ENCODE measurements around the gene TTC7B. TPM values are rescaled to one million over a fixed set of nuclear protein-coding genes. Genes with fewer than 3 reads are reported as not detected.

The TTC7B gene
- total and polyA plus RNA-seq, 2 of the 13 experiments (the other 11 are each of a cell fraction or from before 2014, with no cell fraction given) = 1.3 to 3.2 TPM

DNA sequence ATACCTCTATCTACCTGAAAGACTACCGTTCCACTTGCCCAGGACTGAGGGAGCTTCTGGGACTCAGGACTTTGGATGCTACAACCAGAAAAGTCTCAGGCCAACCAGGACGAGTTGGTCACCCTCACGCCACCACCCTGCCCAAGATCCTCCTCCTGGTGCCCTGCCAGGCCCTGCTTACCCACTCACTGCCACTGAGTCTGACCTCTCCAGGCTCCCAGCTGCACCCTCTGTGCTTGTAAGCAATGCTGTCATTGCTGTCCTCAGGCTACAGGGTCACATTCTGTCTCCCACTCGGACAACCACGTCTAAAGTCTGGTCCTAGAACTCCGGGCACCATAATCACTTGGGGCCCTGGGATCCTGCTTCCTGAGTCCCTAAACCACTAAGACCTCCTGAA, 9.2 kb downstream of the TTC7B start (continued):
- TF ChIP-seq NCOA1 (CRISPR knock-in tag; IDR thresholded peaks at IDR 0.05) = no peak

DNA sequence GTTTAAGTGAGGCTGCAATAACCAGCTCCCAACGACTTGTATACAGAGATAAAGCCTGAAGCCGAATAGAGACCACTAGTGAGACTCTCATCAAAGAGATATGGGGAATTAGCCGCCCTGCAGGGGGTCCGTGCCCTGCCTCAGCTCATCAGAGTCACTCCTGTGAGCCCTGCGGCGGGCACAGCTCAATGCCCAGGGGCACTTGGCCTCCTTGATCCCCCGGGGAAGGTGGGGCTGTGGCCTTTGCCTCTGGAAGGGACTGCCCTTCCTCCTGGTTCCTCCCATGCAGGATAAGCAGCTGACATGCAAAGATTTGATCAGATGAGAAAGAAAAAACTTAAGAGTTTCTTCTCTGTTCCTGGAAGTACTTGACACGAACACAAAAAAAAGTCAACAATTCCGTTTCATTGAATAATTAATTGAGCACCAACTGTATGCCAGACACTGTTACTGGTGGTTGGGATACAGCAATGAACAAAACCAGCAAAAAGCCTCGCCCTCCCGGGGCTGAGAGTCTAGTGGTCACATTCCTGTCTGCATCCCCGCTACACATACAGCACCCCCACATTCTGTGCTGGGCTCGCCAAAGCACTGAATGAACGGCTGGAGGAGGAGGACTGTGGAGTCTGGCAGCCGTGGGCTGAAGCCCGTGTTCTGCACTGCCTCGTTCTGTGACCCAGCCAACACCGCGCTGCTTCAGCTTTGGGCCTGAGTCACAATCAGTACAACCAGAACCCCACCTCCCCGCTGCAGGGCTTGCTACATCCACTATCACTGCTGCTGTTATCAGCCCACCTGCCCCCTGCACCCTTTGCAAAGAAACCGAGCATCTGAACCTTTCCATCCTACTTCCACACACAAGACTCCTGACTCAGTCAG, 10.3 kb downstream of the TTC7B start:
- Histone ChIP-seq H3K4me3 (replicated peaks in 1 of 3; ENCODE audit: insufficient read depth in 1 of 3, low read depth in 2 of 3, low read length in 3 of 3) (no peak overlapping the region), H2AFZ (ENCODE audit: low read length) (no peak overlapping the region), H3K9ac (ENCODE audit: insufficient read depth, low read depth, low read length) (no peak overlapping the region), H3K4me2 (ENCODE audit: low read depth, low read length) (no peak overlapping the region), H3K9me3 (ENCODE audit: low read length) (no peaks in the 10 kb centered on the region), H3K4me1 (ENCODE audit: insufficient read depth, low read length) (peaks cover 5% of the 10 kb centered on the region; the same call in 1 of the 2 replicates), H3K36me3 (replicated peaks in 1 of 2; ENCODE audit: control insufficient read depth in 1 of 2, insufficient read depth in 2 of 2, low read length in 2 of 2) (no peaks in the 10 kb centered on the region), H3K27ac (ENCODE audit: extremely low read length, insufficient read depth, low read length) (no peak overlapping the region), H4K20me1 (ENCODE audit: insufficient read depth, low read length) (no peaks in the 10 kb centered on the region), H3K27me3 (ENCODE audit: control insufficient read depth in 1 of 2, insufficient read depth in 2 of 2, low read length in 2 of 2) (peaks cover 0 to 1% of the 10 kb centered on the region in 2 experiments; a peak in 1 of 5 replicates), H3K79me2 (ENCODE audit: insufficient read depth, low read length) (no peaks in the 10 kb centered on the region)
- in situ Hi-C loops (cut with HindIII; ENCODE audit: extremely low pct_ligation_motif_present, low pct_unique_long_range_greater_than_20kb) (no loop called here), intact Hi-C loops (cut with micrococcal nuclease; ENCODE audit: unreplicated experiment) (no loop called here)
- WGBS (ENCODE audit: low lambda C conversion rate) = 39% methylated on average over 19 of the region's 21 CpGs
- POLR2A ChIA-PET = no interaction called here
- CTCF ChIA-PET (ENCODE audit: low intra/inter-chr PET ratio, low total read pairs) = no interaction called here
- FAIRE-seq = no peak
- DNase-seq (ENCODE audit: low spot score) = no peak
- no peak for TF ChIP-seq ZNF564 (CRISPR knock-in tag; IDR thresholded peaks at IDR 0.05)
- TF ChIP-seq, protein P1, sequence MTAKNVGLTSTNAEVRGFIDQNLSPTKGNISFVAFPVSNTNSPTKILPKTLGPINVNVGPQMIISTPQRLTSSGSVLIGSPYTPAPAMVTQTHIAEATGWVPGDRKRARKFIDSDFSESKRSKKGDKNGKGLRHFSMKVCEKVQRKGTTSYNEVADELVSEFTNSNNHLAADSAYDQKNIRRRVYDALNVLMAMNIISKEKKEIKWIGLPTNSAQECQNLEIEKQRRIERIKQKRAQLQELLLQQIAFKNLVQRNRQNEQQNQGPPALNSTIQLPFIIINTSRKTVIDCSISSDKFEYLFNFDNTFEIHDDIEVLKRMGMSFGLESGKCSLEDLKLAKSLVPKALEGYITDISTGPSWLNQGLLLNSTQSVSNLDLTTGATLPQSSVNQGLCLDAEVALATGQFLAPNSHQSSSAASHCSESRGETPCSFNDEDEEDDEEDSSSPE (CRISPR knock-in tag; IDR thresholded peaks at IDR 0.05) = no peak
- no peak for TF ChIP-seq BRD4 (CRISPR knock-in tag; IDR thresholded peaks at IDR 0.05)
- TF ChIP-seq, protein P2, sequence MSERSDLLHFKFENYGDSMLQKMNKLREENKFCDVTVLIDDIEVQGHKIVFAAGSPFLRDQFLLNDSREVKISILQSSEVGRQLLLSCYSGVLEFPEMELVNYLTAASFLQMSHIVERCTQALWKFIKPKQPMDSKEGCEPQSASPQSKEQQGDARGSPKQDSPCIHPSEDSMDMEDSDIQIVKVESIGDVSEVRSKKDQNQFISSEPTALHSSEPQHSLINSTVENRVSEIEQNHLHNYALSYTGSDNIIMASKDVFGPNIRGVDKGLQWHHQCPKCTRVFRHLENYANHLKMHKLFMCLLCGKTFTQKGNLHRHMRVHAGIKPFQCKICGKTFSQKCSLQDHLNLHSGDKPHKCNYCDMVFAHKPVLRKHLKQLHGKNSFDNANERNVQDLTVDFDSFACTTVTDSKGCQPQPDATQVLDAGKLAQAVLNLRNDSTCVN (CRISPR knock-in tag; IDR thresholded peaks at IDR 0.05; ENCODE audit: borderline replicate concordance) = no peak
- TF ChIP-seq ZNF816 (CRISPR knock-in tag; IDR thresholded peaks at IDR 0.05; ENCODE audit: borderline replicate concordance) = no peak
- no peak for TF ChIP-seq ZNF572 (CRISPR knock-in tag; IDR thresholded peaks at IDR 0.05)
- no peak for ATAC-seq
- BruUV-seq (replicated peaks) = no TSS peak
